ENCODE results near the gene PLAGL1. TPM values are rescaled to one million over a fixed set of nuclear protein-coding genes. Genes with fewer than 3 reads are reported as not detected.
A peak's percentile ranks its signal among the peaks of the same experiment; 100 is the strongest.
"Not testable (repeated sequence)": the region's sequence is repeated elsewhere in the genome, so short reads cannot be mapped to it uniquely, and the experiment has no call there.

The PLAGL1 gene
- total and polyA plus RNA-seq, 7 donors = 9.8 to 31.3 (median 14.4) TPM

GRCh38 chr6:144047688-144048087 lies 39.6 kb upstream of the PLAGL1 start:
- intact Hi-C loops (cut with DNase I) = no loop called here

GRCh38 chr6:144046672-144047071 lies 38.6 kb upstream of the PLAGL1 start:
- H3K27me3 ChIP-seq; H3K4me1 ChIP-seq; H3K4me3 ChIP-seq; H3K36me3 ChIP-seq; H3K27ac ChIP-seq; H3K9me3 ChIP-seq; DNase-seq; intact Hi-C loops (cut with DNase I): not testable (repeated sequence)
- WGBS, 2 donors = 79 to 88% methylated on average over 8 of the region's 8 CpGs

More at GRCh38 chr6:144047688-144048087, 39.6 kb upstream of the PLAGL1 start:
- no peak for TF ChIP-seq EP300 (IDR thresholded peaks at IDR 0.05)
- no peak for TF ChIP-seq POLR2AphosphoS5 (IDR thresholded peaks at IDR 0.05)
- no peak for TF ChIP-seq POLR2A (IDR thresholded peaks at IDR 0.05)
- no peak for TF ChIP-seq CTCF (IDR thresholded peaks at IDR 0.05)
- no peak overlapping the region for H3K4me3 ChIP-seq
- no peaks in the 10 kb centered on the region for H3K27me3 ChIP-seq
- no peaks in the 10 kb centered on the region for H3K4me1 ChIP-seq
- peaks cover 0 to 4% (median 0%) of the 10 kb centered on the region in 4 donors for H3K9me3 ChIP-seq
- no peak for DNase-seq
- whole genome bisulfite sequencing, 2 donors = 84 to 92% methylated on average over 1 of the region's 1 CpG
- no peak overlapping the region for H3K27ac ChIP-seq
- H3K36me3 ChIP-seq = no peaks in the 10 kb centered on the region

GRCh38 chr6:144044989-144045388 lies 36.9 kb upstream of the PLAGL1 start:
- intact Hi-C loops (cut with DNase I); H3K27me3 ChIP-seq; DNase-seq; H3K9me3 ChIP-seq; H3K4me1 ChIP-seq; H3K27ac ChIP-seq; H3K36me3 ChIP-seq; H3K4me3 ChIP-seq: not testable (repeated sequence)
- whole genome bisulfite sequencing, 2 donors = 95 to 99% methylated on average over 2 of the region's 2 CpGs

DNA sequence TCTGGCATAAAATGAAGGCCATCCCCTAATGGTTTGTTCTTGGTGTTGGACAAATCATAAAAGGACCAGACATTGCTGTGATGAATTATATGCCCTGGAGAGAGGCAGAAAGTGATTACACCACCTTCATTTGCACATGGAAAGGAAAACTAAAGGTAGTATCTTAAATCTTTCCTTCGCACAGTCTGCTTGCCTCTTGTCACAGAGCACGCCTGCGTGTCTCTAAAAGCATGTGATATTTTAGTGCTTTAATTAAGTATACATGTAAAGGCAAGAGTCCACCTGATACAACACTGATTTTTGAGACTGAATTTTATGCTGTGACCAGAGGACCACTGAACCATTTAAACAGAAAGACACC lies 28.8 kb upstream of the PLAGL1 start:
- H3K4me3 ChIP-seq = peak overlapping the region in 2 of 4 donors; percentile 18 to 31
- DNase-seq = no peak
- H3K36me3 ChIP-seq = no peaks in the 10 kb centered on the region
- TF ChIP-seq EP300 (IDR thresholded peaks at IDR 0.05) = no peak
- TF ChIP-seq POLR2A (IDR thresholded peaks at IDR 0.05) = no peak
- TF ChIP-seq POLR2AphosphoS5 (IDR thresholded peaks at IDR 0.05) = no peak
- no peak for TF ChIP-seq CTCF (IDR thresholded peaks at IDR 0.05)
- H3K9me3 ChIP-seq = no peaks in the 10 kb centered on the region
- 60 to 82% methylated on average over 3 of the region's 3 CpGs for WGBS, 2 donors
- peak overlapping the region; percentile 37 to 61 (median 44) for H3K27ac ChIP-seq
- peaks cover 0 to 10% (median 1%) of the 10 kb centered on the region in 4 donors for H3K4me1 ChIP-seq
- H3K27me3 ChIP-seq = no peaks in the 10 kb centered on the region
- intact Hi-C loops (cut with DNase I) = no loop called here

- Histone ChIP-seq H3K27me3 (no peaks in the 10 kb centered on the region), H3K4me3 (peak overlapping the region in 3 of 4 donors; percentile 18 to 35 (median 31)), H3K36me3 (no peaks in the 10 kb centered on the region), H3K27ac (peak overlapping the region; percentile 37 to 61 (median 44)), H3K9me3 (peaks cover 0 to 1% (median 0%) of the 10 kb centered on the region in 4 donors), H3K4me1 (peaks cover 0 to 10% (median 1%) of the 10 kb centered on the region in 4 donors)
- TF ChIP-seq POLR2A (IDR thresholded peaks at IDR 0.05) (no peak), POLR2AphosphoS5 (IDR thresholded peaks at IDR 0.05) (no peak), CTCF (IDR thresholded peaks at IDR 0.05) (no peak), EP300 (IDR thresholded peaks at IDR 0.05) (no peak)
- WGBS, 2 donors = 15 to 23% methylated on average over 8 of the region's 8 CpGs
- intact Hi-C loops (cut with DNase I) = no loop called here
- DNase-seq = no peak
These were observed 28.2 kb upstream of the PLAGL1 start for GRCh38 chr6:144036064-144036834.

- no peak for DNase-seq
- peaks cover 0 to 1% (median 0%) of the 10 kb centered on the region in 4 donors for H3K9me3 ChIP-seq
- H3K36me3 ChIP-seq = no peaks in the 10 kb centered on the region
- H3K27me3 ChIP-seq = no peaks in the 10 kb centered on the region
- no peak overlapping the region for H3K27ac ChIP-seq
- no peak overlapping the region for H3K4me3 ChIP-seq
- intact Hi-C loops (cut with DNase I) = no loop called here
- WGBS, 2 donors = 96 to 97% methylated on average over 4 of the region's 4 CpGs
- peaks cover 0 to 10% (median 1%) of the 10 kb centered on the region in 4 donors for H3K4me1 ChIP-seq
- TF ChIP-seq CTCF (IDR thresholded peaks at IDR 0.05) (no peak), POLR2A (IDR thresholded peaks at IDR 0.05) (no peak), POLR2AphosphoS5 (IDR thresholded peaks at IDR 0.05) (no peak), EP300 (IDR thresholded peaks at IDR 0.05) (no peak)
These were observed 27.4 kb upstream of the PLAGL1 start for GRCh38 chr6:144035416-144035815.
